ENCODE results near the gene KCMF1. TPM values are rescaled to one million over a fixed set of nuclear protein-coding genes. Genes with fewer than 3 reads are reported as not detected.

KCMF1 gene
- total and polyA plus RNA-seq, 9 of the 15 experiments (the other 6 are each of a cell fraction or from before 2014, with no cell fraction given): 6.8 to 88.2 (median 46.5) TPM

DNA sequence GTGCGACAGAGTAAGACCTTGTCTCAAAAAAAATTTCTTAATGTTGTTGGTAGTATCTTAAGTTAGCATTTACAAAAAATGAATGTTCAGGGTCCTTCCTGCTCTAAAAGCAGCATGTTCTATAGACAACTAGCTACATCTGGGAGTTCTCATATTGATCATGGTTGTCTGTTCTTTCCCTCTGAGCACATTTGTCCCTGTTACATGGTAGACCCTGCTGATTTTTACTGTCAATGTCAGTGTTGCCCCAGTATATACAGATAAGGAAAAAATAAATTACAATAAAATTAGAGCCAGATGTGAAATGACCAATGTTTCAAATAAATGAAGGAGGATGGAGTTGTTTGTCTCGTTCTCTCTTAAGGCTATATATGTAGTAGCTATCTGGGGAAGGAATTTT is 63.2 kb downstream of the KCMF1 start:
- Histone ChIP-seq H2AFZ (ENCODE audit: low read depth, low read length) (no peak overlapping the region), H3K9me3 (replicated peaks; ENCODE audit: control insufficient read depth, insufficient read depth, low read depth, low read length) (no peaks in the 10 kb centered on the region), H3K4me2 (ENCODE audit: insufficient read depth, low read length) (no peak overlapping the region), H3K4me1 (replicated peaks in 1 of 2; ENCODE audit: control insufficient read depth in 2 of 2, insufficient read depth in 2 of 2, low read length in 2 of 2) (no peaks in the 10 kb centered on the region; a peak in 1 of 5 replicates), H4K20me1 (replicated peaks; ENCODE audit: control insufficient read depth, insufficient read depth, low read length) (no peaks in the 10 kb centered on the region; the same call in 1 of the 2 replicates), H3K27ac (ENCODE audit: extremely low read depth, low read depth, low read length) (no peak overlapping the region), H3K9ac (ENCODE audit: insufficient read depth in 1 of 2, low read depth in 2 of 2, low read length in 2 of 2) (no peak overlapping the region), H3K9me1 (ENCODE audit: control insufficient read depth, insufficient read depth, low read length) (no peaks in the 10 kb centered on the region), H3K27me3 (ENCODE audit: control insufficient read depth in 2 of 2, insufficient read depth in 2 of 2, low read length in 2 of 2) (no peaks in the 10 kb centered on the region), H3K79me2 (ENCODE audit: control insufficient read depth, insufficient read depth, low read length) (peaks cover 14% of the 10 kb centered on the region; the same call in 2 of the 3 replicates), H3K4me3 (no peak overlapping the region), H3K36me3 (ENCODE audit: control insufficient read depth, insufficient read depth, low read length) (peaks cover 64% of the 10 kb centered on the region)
- BruUV-seq (replicated peaks): no TSS peak
- ChIA-PET CTCF (ENCODE audit: low intra/inter-chr PET ratio) (interaction anchor here (0.6 kb wide), 1 partner anchor 857 kb away, joined by 3 read pairs; no protein-coding TSS in a partner anchor), POLR2A (interaction anchor here (1.0 to 2.2 kb wide), 2 partner anchors 11 to 17 kb away, joined by 3 to 11 read pairs; no protein-coding TSS in a partner anchor)
- no peak for ATAC-seq
- no peak for DNase-seq (ENCODE audit: extremely low read depth in 1 of 4, low spot score in 3 of 4)
- intact Hi-C loops (cut with micrococcal nuclease) (no loop called here), in situ Hi-C loops (cut with MboI) (no loop called here)
- 90% methylated on average over 2 of the region's 2 CpGs for WGBS (ENCODE audit: insufficient coverage, low coverage, missing lambda C conversion rate)
- FAIRE-seq: no peak
- TF ChIP-seq ZNF586 (CRISPR knock-in tag; conservative IDR thresholded peaks at IDR 0.05) (no peak), CC2D1A (IDR thresholded peaks at IDR 0.05) (no peak), ZNF134 (CRISPR knock-in tag; conservative IDR thresholded peaks at IDR 0.05) (no peak), ZNF766 (CRISPR knock-in tag; conservative IDR thresholded peaks at IDR 0.05) (no peak), ZNF41 (CRISPR knock-in tag; conservative IDR thresholded peaks at IDR 0.05) (no peak), ZFPM2 (CRISPR knock-in tag; IDR thresholded peaks at IDR 0.05) (no peak), COPS2 (conservative IDR thresholded peaks at IDR 0.05) (no peak), MCM3 (IDR thresholded peaks at IDR 0.05) (no peak), SETDB1 (IDR thresholded peaks at IDR 0.05; ENCODE audit: low read length) (no peak), FOS (IDR thresholded peaks at IDR 0.05; ENCODE audit: extremely low read depth, insufficient read length) (no peak), ZEB2 (IDR thresholded peaks at IDR 0.05) (no peak), ZNF347 (CRISPR knock-in tag; IDR thresholded peaks at IDR 0.05; ENCODE audit: low read depth) (no peak)
- TF ChIP-seq, protein P1, sequence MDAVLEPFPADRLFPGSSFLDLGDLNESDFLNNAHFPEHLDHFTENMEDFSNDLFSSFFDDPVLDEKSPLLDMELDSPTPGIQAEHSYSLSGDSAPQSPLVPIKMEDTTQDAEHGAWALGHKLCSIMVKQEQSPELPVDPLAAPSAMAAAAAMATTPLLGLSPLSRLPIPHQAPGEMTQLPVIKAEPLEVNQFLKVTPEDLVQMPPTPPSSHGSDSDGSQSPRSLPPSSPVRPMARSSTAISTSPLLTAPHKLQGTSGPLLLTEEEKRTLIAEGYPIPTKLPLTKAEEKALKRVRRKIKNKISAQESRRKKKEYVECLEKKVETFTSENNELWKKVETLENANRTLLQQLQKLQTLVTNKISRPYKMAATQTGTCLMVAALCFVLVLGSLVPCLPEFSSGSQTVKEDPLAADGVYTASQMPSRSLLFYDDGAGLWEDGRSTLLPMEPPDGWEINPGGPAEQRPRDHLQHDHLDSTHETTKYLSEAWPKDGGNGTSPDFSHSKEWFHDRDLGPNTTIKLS (IDR thresholded peaks at IDR 0.05; ENCODE audit: borderline replicate concordance, low read depth): no peak
- TF ChIP-seq, protein P2, sequence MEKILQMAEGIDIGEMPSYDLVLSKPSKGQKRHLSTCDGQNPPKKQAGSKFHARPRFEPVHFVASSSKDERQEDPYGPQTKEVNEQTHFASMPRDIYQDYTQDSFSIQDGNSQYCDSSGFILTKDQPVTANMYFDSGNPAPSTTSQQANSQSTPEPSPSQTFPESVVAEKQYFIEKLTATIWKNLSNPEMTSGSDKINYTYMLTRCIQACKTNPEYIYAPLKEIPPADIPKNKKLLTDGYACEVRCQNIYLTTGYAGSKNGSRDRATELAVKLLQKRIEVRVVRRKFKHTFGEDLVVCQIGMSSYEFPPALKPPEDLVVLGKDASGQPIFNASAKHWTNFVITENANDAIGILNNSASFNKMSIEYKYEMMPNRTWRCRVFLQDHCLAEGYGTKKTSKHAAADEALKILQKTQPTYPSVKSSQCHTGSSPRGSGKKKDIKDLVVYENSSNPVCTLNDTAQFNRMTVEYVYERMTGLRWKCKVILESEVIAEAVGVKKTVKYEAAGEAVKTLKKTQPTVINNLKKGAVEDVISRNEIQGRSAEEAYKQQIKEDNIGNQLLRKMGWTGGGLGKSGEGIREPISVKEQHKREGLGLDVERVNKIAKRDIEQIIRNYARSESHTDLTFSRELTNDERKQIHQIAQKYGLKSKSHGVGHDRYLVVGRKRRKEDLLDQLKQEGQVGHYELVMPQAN (IDR thresholded peaks at IDR 0.05; ENCODE audit: borderline replicate concordance): no peak
- TF ChIP-seq, protein P3, sequence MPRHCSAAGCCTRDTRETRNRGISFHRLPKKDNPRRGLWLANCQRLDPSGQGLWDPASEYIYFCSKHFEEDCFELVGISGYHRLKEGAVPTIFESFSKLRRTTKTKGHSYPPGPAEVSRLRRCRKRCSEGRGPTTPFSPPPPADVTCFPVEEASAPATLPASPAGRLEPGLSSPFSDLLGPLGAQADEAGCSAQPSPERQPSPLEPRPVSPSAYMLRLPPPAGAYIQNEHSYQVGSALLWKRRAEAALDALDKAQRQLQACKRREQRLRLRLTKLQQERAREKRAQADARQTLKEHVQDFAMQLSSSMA (CRISPR knock-in tag; IDR thresholded peaks at IDR 0.05): no peak
- TF ChIP-seq, protein P4, sequence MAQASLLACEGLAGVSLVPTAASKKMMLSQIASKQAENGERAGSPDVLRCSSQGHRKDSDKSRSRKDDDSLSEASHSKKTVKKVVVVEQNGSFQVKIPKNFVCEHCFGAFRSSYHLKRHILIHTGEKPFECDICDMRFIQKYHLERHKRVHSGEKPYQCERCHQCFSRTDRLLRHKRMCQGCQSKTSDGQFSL (CRISPR knock-in tag; IDR thresholded peaks at IDR 0.05): no peak
- TF ChIP-seq, protein P4 (tag; IDR thresholded peaks at IDR 0.05): no peak

All from K562 (cell line).